ENCODE data around the gene ZNF318.
"Not testable (repeated sequence)": the region's sequence is repeated elsewhere in the genome, so short reads cannot be mapped to it uniquely, and the experiment has no call there.

The ZNF318 gene, protein sequence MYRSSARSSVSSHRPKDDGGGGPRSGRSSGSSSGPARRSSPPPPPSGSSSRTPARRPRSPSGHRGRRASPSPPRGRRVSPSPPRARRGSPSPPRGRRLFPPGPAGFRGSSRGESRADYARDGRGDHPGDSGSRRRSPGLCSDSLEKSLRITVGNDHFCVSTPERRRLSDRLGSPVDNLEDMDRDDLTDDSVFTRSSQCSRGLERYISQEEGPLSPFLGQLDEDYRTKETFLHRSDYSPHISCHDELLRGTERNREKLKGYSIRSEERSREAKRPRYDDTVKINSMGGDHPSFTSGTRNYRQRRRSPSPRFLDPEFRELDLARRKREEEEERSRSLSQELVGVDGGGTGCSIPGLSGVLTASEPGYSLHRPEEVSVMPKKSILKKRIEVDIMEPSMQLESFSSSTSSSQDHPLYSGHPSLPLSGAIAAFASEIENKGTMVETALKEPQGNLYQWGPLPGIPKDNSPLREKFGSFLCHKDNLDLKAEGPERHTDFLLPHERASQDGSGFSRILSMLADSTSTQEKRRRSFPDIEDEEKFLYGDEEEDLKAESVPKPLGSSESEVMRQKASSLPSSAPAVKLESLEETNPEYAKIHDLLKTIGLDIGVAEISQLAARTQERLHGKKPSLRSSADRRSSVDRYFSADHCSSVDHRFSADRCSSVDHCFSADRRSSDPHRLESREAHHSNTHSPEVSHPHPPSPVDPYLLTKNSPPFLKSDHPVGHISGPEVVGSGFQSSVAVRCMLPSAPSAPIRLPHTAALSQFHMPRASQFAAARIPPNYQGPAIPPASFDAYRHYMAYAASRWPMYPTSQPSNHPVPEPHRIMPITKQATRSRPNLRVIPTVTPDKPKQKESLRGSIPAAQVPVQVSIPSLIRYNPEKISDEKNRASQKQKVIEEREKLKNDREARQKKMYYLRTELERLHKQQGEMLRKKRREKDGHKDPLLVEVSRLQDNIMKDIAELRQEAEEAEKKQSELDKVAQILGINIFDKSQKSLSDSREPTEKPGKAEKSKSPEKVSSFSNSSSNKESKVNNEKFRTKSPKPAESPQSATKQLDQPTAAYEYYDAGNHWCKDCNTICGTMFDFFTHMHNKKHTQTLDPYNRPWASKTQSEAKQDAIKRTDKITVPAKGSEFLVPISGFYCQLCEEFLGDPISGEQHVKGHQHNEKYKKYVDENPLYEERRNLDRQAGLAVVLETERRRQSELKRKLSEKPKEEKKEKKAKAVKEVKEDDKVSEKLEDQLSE (N-terminal part only)

DNA sequence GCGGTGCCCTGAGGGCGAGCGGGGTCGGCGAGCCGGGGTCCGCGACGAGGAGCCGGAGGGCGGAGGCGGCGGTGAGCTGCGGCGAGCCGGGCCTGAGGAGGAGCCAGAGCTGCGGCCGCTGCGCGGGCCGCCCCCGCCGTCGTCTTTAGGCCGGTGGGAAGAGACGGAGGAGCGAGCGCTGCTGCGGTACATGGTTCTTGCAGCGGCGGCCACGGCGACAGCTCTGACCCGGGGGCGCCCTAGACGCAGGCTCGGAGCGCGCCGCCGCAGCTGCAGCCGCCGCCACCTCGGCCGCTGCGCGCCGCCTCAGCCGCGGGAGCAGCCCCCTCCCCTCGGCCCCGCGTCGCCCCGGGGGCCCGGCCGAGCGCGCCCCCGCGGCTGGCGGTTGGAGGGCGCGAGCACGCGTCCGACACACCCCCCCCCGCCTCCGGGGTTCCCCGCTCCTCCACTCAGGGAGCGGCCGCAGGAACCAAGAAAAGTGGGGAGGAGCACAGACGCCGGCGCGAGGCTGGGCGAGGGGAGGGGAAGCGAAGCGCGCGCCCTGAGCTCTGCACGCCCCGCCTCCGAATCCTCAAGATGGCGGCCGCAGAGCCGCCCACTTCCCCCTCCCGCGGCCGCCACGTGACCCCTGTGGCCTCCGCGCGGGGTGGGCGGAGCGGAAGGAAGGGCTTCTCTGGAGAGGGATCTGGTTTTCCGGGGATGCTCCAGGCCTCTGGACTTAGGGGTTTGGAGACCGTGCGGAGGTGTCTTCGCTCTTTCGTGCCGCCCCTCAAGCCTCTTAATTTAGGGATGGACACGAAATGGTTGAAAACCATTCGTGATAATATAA, at the start of gene ZNF318:
TSS of gene ZNF318 (minus strand) at position 474 of the 829 bp plus-strand sequence. CDS start at position 192, 282 bp downstream.
- peak; percentile 95 to 96 for DNase-seq

DNA sequence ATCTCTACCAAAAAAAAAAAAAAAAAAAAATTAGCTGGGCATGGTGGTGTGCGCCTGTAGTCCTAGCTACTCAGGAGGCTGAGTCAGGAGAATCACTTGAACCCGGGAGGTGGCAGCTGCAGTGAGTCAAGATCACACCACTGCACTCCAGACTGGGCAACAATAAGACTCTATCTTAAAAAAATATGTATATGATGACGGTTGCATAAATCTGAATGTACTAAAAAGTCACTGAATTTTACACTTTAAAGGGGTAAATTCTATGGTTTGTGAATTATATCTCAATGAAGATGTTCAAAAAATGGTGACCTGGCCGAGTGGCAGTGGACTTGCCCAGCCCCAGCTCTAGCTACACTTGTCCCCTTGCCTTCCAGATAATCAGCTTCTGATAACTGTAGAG, 47.5 kb upstream of the ZNF318 start:
- no peak for DNase-seq

DNA sequence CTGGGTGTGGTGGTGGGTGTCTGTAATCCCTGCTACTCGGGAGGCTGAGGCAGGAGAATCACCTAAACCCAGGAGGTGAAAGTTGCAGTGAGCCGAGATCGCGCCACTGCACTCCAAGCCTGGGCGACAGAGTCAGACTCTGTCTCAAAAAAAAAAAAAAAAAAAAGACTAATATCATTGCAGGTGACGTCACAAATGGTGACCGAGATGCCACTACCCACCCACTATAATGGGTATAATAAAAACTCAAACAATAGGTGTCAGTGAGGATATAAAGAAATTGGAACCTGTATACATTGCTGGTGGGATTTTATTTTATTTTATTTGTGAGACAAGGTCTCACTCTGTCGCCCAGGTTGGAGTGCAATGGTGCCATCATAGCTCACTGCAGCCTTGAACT, 45.8 kb upstream of the ZNF318 start:
- not testable (repeated sequence) for DNase-seq

DNA sequence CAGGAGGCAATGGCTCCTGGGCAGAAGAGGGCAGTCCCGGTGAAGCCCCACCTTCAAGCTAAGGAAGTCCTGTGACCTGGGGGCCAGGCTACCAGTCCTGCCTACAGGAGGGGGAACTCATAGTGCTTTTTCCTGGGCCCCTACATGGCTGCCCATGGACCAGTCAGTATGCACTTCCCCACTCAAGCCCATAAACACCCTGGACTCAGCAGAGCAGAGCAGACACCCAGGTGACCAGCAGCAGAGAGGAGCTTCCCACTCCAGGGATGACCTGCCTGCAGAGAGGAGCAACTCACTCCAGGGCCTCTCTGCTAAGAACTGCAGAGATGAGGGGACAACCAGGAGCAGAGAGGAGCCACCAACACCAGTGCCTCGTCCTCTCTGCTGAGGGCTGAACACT, 43.6 kb upstream of the ZNF318 start:
- DNase-seq: no peak

DNA sequence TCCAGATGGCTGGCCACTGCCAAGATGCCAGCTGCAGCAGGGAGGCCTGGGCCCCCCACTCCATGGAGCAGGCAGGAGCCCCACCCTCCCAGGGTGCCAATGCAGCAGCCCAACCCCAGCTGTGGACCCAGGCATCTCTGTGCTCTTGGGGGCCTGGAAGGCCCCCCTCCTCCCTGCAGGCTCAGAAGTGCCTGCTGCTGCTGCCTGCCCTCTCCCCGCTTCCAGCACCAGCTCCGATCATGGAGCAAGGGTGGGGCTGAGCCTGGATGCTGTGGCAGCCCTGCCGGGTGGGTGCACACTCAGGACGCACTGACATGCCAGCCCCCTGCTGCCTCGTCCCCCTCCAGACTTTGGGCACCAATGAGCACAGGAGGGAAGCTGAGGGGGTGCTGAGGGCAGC, 43.1 kb upstream of the ZNF318 start:
- DNase-seq: no peak

DNA sequence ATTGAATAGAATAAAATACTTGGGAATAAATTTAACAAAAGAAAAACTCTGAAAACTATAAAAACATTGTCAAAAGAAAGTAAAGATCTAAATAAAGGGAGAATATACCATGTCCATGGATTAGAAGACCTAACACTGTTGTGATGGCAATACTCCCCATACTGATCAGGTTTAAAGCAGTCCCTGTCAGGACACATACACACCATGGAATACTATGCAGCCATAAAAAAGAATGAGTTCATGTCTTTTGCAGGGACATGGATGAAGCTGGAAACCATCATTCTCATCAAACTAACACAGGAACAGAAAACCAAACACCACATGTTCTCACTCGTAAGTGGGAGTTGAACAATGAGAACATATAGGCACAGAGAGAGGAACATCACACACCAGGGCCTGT, 41.3 kb upstream of the ZNF318 start:
- not testable (repeated sequence) for DNase-seq

DNA sequence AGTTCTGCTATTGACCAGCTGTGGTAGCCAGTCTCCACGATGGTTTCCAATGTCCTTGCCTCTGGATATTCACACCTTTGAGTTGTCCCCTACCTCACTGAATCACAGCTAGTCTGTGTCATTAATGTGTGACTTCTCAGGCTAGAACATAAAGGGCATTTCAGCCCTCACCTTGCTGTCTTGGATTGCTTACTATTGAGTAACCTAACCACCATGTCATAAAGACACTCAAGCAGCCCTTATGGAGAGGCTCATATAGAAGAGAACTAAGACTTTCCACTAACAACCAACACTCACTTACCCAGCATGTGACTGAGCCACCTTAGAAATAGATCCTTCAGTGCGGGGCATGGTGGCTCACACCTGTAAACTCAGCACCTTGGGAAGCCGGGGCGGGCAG, 38.8 kb upstream of the ZNF318 start:
- DNase-seq: no peak

DNA sequence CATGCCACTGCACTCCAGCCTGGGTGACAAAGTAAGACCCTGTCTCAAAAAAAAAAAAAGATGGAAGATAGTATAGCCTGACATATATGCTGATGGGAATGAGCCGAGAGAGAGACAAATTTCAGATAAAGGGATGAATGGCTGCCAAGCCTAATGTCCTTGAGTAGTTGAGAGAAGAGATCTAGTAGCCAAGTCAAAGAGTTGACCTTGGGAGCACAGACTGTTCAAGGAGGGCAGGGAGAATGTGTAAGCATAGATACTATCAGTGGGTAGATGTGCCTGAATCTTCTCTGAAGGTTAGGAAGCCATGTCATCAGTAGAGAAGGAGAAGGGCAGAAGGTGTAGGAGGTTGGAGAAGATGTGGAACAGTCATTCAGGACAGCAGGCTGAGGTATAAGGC, 37.8 kb upstream of the ZNF318 start:
- DNase-seq: no peak

DNA sequence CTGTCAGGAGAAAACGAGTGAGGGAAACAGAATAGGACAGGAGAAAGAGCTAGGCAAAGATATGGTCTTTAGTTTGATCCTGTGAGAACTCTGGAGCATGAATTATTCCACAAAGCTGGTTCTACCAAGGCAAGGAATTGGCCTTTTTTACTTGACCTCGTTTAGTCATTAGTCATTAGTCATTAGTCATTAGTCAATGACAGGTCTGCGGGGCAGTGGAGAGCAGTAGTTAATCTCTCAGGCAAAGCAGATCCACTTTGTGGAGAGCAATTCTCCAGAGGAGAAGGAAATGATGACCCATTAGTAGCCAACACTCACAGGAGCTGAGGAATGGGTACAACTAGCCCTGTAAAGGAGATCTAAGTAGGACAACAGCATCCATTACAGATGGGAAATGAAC, 35.9 kb upstream of the ZNF318 start:
- DNase-seq: no peak

DNA sequence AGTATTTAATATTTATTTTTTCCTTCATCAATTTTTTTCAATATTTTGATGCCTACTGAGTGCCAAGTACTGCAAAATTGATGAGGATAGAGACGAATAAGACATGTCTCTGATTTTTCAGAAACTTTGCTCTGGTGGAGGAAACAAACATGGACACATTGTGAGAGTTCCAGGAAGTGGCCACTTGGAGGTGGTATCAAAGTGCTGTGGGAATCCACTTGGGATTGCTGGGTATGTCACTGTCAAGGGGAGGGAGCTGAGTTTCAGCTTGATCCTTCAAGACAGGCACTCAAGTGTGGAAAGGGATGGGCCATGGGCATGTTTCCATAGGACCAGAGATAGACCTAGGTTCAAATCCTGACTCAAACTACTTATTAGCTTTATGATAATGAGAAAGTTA, 33.4 kb upstream of the ZNF318 start:
- DNase-seq: no peak

DNA sequence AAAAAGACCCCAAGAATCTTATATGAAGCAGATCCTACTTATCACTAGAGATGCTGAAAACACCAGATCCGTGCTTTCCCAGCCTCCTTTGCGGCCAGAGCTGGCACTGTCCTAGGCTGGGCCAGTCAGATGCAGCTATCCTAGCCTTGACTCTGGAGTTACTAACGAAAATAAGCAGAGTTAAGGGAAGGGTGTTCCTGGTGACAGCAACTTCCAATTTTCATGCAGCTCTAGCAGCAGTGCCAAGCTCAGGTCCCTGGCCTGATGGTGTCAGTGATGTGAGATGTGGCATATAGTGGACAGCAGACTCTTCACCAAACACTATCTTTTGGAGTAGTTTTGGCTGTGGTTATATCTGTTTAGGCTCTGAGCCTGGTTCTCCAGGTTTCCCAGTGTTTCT, 32.3 kb upstream of the ZNF318 start:
- DNase-seq: no peak

DNA sequence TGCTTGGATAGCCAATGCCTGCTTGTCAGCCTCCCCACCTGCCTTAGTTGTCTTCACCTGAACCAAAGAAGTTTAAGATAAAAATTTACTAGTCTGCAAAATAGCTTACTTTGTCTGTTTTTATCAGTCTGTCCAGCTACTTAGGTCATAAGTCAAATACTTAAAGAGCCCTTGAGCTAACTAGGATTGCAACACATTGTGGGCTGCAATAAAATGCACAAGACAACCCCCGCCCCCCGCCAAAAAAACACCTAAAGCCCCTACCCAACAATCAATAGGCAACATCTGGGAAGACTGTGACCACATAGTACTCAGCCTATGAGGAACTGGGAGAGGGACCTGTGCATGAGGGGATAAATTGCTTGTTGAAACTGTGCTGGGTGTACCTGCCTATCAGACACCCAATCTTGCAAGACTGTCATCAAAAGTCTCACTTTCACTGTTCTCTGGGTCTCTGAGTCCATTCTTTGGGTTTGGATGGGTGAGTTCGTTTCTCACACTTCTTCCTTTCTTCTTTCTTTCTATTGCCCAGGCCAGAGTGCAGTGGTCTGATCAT, 30.6 kb upstream of the ZNF318 start:
- DNase-seq: no peak

DNA sequence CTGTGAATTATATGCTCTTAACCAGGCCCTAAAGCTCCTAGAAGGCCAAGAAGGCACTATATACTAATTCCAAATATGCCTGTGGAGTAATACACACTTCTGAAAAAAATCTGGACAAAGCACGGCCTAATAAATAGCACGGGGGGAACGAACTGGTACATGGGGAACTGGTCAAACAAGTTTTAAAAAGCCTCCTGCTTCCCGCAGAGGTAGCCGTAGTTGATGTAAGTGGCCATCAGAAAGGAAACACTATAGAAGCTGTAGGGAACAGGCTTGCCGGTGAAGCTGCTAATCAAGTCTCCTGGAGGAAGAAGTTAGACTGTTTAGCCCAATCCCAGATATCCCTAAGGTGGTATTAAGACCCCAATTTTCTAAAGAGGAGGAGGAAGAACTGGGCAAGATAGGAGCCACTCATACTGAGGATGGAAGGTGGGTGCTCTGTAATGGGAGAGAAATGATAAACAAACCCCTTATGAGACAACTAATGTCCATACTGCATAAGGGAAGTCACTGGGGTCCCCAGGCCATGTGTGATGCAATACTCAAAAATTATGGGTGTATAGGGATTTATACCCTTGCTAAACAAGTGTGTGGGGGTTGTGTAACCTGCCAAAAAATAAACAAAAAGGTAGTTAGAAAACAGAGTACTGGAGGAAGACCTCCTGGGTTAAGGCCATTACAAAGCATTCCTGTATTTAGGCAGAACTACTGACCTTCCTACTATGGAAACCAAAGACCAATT, 27.1 kb upstream of the ZNF318 start:
- no peak for DNase-seq

DNA sequence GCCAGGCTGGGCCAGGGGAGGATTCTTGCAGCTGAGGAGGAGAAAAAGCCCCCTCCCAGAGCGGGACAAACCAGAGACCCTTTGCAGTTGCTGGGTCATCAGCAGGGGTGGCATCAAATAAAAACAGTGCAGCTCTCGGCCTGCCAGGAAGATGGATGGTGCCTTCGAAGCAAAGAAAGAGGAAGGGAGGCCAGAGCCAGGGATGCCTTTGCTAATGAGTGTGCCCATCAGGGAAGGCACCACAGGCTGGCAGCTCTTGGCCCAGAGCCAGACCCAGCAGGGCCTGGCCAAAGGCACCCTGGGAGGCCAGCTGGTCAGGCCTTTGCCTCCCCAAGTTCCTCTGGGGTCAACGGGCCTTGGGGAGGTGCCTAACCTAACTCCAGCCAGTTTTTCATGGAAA, 26.3 kb upstream of the ZNF318 start:
- DNase-seq: no peak

DNA sequence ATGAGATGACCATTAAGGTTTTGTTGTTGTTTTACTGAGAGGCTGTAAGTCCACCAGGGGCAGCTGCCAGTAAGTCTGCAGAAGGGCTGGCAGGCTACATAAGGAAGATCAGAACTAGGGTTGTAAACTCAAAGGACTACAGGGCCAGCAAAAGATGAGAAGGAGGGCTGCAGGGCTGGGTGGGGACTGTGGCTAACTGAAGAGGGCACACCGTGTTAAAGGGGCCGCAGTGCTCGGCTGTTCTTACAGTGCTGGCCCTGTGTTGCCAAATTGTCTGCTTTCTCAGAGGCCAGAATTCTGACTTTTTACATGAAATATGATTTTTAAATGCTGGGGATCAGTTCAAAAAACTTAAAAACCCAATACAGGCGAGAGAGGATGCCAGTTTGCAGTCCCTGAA, 25.5 kb upstream of the ZNF318 start:
- no peak for DNase-seq

DNA sequence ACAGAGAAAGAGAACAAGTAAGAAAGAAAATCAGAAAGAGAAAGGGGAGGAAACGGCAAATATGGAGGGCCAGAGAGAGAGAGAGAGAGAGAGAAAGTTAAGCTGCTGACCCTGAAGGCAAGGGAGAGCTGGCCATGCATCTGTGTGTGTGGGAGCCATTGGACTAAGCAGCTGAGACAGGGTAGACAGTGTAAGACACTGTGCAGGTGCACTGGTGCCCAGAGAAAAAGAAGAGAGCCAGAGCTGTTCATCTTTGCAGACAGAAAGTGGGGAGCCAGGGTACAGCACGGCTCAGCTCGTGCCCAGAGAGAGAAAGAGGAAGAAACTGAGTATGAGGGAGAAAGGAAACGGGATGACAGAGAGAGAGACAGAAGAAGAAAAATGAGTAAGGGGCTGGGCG, 24.2 kb upstream of the ZNF318 start:
- no peak for DNase-seq

DNA sequence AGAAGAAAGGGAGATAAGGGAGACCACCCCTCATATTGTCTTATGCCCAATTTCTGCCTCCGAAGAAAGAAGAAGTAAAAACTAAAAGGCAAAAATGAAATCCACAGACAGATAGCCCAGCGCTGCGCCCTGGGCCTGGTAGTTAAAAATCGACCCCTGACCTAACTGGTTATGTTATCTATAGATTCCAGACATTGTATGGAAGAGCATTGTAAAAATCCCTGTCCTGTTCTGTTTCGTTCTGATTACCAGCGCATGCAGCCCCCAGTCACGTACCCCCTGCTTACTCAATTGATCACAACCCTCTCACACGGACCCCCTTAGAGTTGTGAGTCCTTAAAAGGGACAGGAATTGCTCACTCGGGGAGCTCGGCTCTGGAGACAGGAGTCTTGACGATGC, 23.7 kb upstream of the ZNF318 start:
- DNase-seq: not testable (repeated sequence)

DNA sequence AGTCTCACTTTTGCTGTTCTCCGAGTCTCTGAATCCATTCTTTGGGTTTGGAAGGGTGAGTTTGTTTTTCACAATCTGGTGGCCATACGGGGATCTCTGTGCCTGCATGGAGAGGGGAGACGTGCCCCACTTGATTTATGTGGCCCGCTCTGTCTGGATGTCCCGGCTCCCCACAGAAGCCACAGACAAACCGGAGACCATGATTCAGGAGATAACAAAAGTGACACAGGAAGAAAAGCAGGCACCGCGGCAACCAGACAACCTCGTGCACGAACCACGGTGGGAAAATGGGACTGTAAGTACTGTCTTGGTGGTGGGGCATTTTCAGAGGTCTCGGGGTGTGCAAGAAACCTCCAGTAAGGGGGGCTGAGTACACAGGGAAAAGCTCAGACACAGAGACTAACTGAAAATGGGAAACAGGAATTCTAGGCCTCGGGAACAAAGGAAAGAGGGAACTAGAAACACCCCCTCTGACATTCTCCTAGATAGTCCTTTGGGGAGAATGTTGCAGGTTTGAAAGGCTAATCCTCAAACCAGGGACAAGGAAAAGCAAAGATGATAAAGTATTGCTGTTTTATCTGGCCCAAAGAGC, 22.1 kb upstream of the ZNF318 start:
- peak; percentile 35 to 69 for DNase-seq

DNA sequence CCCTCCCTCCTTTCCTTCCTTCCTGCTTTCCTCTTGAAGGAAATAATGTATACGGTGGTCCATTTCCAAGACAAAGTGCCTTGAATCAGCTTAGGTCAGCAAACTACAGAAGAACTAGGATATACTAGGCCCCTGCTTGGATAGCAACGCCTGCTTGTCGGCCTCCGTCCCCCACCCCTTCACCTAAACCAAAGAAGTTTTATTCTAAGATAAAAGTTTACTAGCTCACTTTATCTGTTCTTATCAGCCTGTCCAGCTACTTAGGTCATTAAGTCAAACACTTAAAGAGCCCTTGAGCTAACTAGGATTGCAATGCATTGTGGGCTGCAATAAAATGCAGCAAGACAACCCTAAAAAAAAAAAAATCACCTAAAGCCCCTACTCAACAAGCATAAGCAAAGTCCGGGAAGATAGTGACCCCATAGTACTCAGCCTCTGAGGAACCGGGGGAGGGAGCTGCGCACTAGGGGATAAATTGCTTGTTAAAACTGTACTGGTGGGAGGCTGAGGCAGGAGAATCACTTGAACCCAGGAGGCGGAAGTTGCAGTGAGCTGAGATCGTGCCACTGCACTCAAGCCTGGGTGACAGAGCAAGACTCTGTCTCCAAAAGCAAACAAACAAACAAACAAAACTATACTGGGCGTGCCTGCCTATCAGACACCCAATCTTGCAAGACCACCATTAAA, 21.4 kb upstream of the ZNF318 start:
- DNase-seq: not testable (repeated sequence)

DNA sequence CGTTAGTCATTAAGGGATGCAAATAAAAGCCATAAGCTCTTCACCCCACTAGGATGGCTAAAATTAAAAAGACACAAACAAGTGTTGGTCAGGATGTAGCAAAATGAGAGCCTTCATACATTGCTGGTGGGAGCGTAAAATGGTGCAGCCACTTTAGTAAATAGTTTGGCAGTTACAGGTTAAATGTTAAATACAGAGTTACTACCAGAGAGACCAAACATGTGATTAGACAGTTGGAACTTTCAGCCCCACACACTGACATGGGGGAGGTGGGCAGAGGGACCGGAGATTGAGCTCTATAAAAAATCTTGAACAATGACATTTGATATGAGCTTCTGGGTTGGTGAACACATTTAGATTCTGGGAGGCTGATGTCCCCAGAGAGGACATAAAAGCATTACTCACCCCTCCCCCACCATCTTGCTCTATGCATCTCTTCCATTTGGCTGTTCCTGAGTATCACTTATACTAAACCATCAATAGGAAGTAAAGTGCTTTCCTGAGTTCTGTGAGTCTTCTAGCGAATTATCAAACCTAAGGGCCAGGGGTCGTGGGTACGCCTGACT, 20.4 kb upstream of the ZNF318 start:
- DNase-seq: no peak
